WTC11 (cell line): ENCODE measurements around the gene BTBD9. TPM values are rescaled to one million over a fixed set of nuclear protein-coding genes. Genes with fewer than 3 reads are reported as not detected.

ENCODE experiments used
- ATAC-seq: fragments of 200-7000 bp; cut with Tn5 transposase; 2 replicates; pipeline ENCODE4 v1.10.0; 2021; ENCODE audit warnings: mild to moderate bottlenecking, moderate library complexity
- CTCF ChIA-PET: fragments of 300-600 bp; sonication (Branson Sonifier 250); formaldehyde crosslinking; loops from one replicate; lab custom pipeline; 2021; ENCODE audit warnings: antibody characterized with exemption; lab: Charles Lee
- POLR2A ChIA-PET: fragments of 350-600 bp; sonication (Branson Sonifier 250); formaldehyde crosslinking; loops from one replicate; lab custom pipeline; 2021; ENCODE audit warnings: antibody characterized with exemption; lab: Charles Lee
- DNase-seq: peaks from one replicate; pipeline ENCODE4 v3.0.0; 2021; ENCODE audit warnings: low spot score
- H3K27ac Mint-ChIP-seq: 2 replicates; pipeline ENCODE4 v1.8.0; 2021; ENCODE audit warnings: mixed read lengths
- H3K27me3 Mint-ChIP-seq: 2 replicates; pipeline ENCODE4 v1.8.0; 2021; ENCODE audit warnings: low read depth, mild to moderate bottlenecking, moderate library complexity, mixed read lengths
- H3K36me3 Mint-ChIP-seq: 2 replicates; pipeline ENCODE4 v1.8.0; 2021; ENCODE audit warnings: mixed read lengths
- H3K4me1 Mint-ChIP-seq: 2 replicates; pipeline ENCODE4 v1.8.0; 2022; ENCODE audit warnings: mixed read lengths
- H3K4me3 Mint-ChIP-seq: 2 replicates; pipeline ENCODE4 v1.8.0; 2021; ENCODE audit warnings: mild to moderate bottlenecking, moderate library complexity, mixed read lengths
- H3K9me3 Mint-ChIP-seq: 2 replicates; pipeline ENCODE4 v1.8.0; 2021; ENCODE audit warnings: mixed read lengths
- CBFB ChIP-seq: sonication (generic); formaldehyde crosslinking; IDR thresholded peaks from 2 replicates; pipeline ENCODE4 v1.8.1; 2022; ENCODE audit warnings: mild to moderate bottlenecking, low read depth, missing genetic modification reagents
- ETV6 ChIP-seq: sonication (generic); formaldehyde crosslinking; IDR thresholded peaks from 2 replicates; pipeline ENCODE4 v1.8.1; 2022; ENCODE audit warnings: mild to moderate bottlenecking, missing genetic modification reagents
- FOXK1 ChIP-seq: sonication (generic); formaldehyde crosslinking; IDR thresholded peaks from 2 replicates; pipeline ENCODE4 v1.8.0; 2022; ENCODE audit warnings: mild to moderate bottlenecking, moderate library complexity, missing genetic modification reagents
- IRF2 ChIP-seq: sonication (generic); formaldehyde crosslinking; IDR thresholded peaks from 2 replicates; pipeline ENCODE4 v1.8.0; 2022; ENCODE audit warnings: low read depth, missing genetic modification reagents, borderline replicate concordance
- NR2C2 ChIP-seq: sonication (generic); formaldehyde crosslinking; IDR thresholded peaks from 2 replicates; pipeline ENCODE4 v1.8.0; 2022; ENCODE audit warnings: mild to moderate bottlenecking, missing genetic modification reagents
- PRRX2 ChIP-seq: fragments of 250-450 bp; sonication (Bioruptor Pico); IDR thresholded peaks from 2 replicates; pipeline ENCODE4 v1.8.0; 2021; ENCODE audit warnings: mild to moderate bottlenecking
- TP53 ChIP-seq: sonication (generic); formaldehyde crosslinking; IDR thresholded peaks from 2 replicates; pipeline ENCODE4 v1.8.1; 2023; ENCODE audit warnings: mild to moderate bottlenecking, missing genetic modification reagents
- ZNF138 ChIP-seq: sonication (generic); formaldehyde crosslinking; conservative IDR thresholded peaks from 2 replicates; pipeline ENCODE4 v1.8.1; 2022; ENCODE audit warnings: mild to moderate bottlenecking, moderate library complexity, missing genetic modification reagents
- total RNA-seq: library from RNA; stranded (reverse); gene quantifications from 3 replicates; pipeline ENCODE4 v1.2.3, GENCODE V29; 2021
- TF ChIP-seq, protein P1 (sequence below): sonication (generic); formaldehyde crosslinking; IDR thresholded peaks from 2 replicates; pipeline ENCODE4 v1.8.1; 2022; ENCODE audit warnings: mild to moderate bottlenecking, missing genetic modification reagents, moderate library complexity, borderline replicate concordance
- TF ChIP-seq, protein P2 (sequence below): sonication (generic); formaldehyde crosslinking; IDR thresholded peaks from 2 replicates; pipeline ENCODE4 v1.8.1; 2023; ENCODE audit warnings: mild to moderate bottlenecking, missing genetic modification reagents, moderate library complexity
- TF ChIP-seq, protein P3 (sequence below): sonication (generic); formaldehyde crosslinking; IDR thresholded peaks from 2 replicates; pipeline ENCODE4 v1.8.0; 2023; ENCODE audit warnings: mild to moderate bottlenecking, missing genetic modification reagents
- TF ChIP-seq, protein P4 (sequence below): sonication (generic); formaldehyde crosslinking; IDR thresholded peaks from 2 replicates; pipeline ENCODE4 v1.8.1; 2022; ENCODE audit warnings: low read depth, missing genetic modification reagents, borderline replicate concordance
- TF ChIP-seq, protein P5 (sequence below): fragments of 200-600 bp; IDR thresholded peaks from 2 replicates; pipeline ENCODE4 v1.8.0; 2022; ENCODE audit warnings: antibody characterized with exemption
- TF ChIP-seq, protein P6 (sequence below): sonication (generic); formaldehyde crosslinking; IDR thresholded peaks from 2 replicates; pipeline ENCODE4 v1.8.1; 2023; ENCODE audit warnings: mild to moderate bottlenecking, missing genetic modification reagents
- TF ChIP-seq, protein P7 (sequence below): fragments of 250-450 bp; sonication (Bioruptor Pico); IDR thresholded peaks from 2 replicates; pipeline ENCODE4 v1.9.0; 2021; ENCODE audit warnings: mild to moderate bottlenecking
- TF ChIP-seq, protein P8 (sequence below): fragments of 250-450 bp; sonication (Bioruptor Pico); IDR thresholded peaks from 2 replicates; pipeline ENCODE4 v1.9.0; 2021; ENCODE audit warnings: mild to moderate bottlenecking, borderline replicate concordance

The BTBD9 gene
- total RNA-seq, 1 experiment from 2014 or later, result 4.2 TPM

DNA sequence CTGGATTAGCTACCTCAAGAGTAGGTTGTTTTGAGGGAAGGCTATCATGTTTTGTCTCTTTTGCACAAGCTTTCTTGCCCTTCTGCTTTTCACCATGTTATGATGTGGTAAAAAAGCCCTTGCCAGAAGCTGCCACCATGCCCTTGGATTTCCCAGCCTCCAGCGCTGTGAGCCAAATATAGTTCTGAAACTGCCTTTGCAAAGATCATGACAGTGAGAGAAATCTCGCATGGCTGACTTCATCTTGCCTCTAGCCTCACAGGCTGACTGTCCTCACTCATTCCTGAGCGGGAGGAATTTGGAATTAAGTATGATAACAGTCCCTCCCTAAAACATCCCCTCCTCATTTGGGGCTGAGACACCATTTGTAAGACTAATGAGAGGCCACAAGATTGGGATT is 207.7 kb downstream of the BTBD9 start (continued):
- TF ChIP-seq, protein P1, sequence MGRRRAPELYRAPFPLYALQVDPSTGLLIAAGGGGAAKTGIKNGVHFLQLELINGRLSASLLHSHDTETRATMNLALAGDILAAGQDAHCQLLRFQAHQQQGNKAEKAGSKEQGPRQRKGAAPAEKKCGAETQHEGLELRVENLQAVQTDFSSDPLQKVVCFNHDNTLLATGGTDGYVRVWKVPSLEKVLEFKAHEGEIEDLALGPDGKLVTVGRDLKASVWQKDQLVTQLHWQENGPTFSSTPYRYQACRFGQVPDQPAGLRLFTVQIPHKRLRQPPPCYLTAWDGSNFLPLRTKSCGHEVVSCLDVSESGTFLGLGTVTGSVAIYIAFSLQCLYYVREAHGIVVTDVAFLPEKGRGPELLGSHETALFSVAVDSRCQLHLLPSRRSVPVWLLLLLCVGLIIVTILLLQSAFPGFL (CRISPR knock-in tag), result no peak
- TF ChIP-seq, protein P2, sequence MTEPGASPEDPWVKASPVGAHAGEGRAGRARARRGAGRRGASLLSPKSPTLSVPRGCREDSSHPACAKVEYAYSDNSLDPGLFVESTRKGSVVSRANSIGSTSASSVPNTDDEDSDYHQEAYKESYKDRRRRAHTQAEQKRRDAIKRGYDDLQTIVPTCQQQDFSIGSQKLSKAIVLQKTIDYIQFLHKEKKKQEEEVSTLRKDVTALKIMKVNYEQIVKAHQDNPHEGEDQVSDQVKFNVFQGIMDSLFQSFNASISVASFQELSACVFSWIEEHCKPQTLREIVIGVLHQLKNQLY (CRISPR knock-in tag), result no peak
- TF ChIP-seq, protein P3, sequence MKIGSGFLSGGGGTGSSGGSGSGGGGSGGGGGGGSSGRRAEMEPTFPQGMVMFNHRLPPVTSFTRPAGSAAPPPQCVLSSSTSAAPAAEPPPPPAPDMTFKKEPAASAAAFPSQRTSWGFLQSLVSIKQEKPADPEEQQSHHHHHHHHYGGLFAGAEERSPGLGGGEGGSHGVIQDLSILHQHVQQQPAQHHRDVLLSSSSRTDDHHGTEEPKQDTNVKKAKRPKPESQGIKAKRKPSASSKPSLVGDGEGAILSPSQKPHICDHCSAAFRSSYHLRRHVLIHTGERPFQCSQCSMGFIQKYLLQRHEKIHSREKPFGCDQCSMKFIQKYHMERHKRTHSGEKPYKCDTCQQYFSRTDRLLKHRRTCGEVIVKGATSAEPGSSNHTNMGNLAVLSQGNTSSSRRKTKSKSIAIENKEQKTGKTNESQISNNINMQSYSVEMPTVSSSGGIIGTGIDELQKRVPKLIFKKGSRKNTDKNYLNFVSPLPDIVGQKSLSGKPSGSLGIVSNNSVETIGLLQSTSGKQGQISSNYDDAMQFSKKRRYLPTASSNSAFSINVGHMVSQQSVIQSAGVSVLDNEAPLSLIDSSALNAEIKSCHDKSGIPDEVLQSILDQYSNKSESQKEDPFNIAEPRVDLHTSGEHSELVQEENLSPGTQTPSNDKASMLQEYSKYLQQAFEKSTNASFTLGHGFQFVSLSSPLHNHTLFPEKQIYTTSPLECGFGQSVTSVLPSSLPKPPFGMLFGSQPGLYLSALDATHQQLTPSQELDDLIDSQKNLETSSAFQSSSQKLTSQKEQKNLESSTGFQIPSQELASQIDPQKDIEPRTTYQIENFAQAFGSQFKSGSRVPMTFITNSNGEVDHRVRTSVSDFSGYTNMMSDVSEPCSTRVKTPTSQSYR (CRISPR knock-in tag), result no peak
- no peak for TF ChIP-seq NR2C2
- TF ChIP-seq, protein P4, sequence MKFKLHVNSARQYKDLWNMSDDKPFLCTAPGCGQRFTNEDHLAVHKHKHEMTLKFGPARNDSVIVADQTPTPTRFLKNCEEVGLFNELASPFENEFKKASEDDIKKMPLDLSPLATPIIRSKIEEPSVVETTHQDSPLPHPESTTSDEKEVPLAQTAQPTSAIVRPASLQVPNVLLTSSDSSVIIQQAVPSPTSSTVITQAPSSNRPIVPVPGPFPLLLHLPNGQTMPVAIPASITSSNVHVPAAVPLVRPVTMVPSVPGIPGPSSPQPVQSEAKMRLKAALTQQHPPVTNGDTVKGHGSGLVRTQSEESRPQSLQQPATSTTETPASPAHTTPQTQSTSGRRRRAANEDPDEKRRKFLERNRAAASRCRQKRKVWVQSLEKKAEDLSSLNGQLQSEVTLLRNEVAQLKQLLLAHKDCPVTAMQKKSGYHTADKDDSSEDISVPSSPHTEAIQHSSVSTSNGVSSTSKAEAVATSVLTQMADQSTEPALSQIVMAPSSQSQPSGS (CRISPR knock-in tag), result no peak

DNA sequence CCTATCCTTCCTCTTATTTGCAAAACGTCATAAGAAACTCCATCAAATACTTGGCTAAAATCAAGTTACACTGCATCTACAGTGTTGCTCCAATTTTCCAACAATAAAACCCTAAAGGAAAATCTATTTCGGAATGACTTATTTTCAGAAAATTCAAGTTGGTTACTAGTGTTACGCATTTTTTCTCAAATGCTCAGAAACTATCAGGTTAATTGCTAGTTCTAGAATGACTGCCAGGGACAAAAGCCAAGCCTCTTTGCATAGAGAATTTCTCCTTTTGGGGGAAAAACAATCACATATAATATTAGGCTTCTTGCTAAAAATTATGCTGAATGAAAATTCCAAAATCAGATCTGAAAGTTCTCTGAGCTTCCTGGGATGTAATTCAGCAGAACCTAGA is 210.2 kb downstream of the BTBD9 start:
- Mint-ChIP-seq H3K4me1 (peaks cover 53% of the 10 kb centered on the region), H3K27ac (no peak overlapping the region)
- no peak for TF ChIP-seq PRRX2 (CRISPR knock-in tag)
- TF ChIP-seq, protein P1 (CRISPR knock-in tag), result no peak
- TF ChIP-seq, protein P5, sequence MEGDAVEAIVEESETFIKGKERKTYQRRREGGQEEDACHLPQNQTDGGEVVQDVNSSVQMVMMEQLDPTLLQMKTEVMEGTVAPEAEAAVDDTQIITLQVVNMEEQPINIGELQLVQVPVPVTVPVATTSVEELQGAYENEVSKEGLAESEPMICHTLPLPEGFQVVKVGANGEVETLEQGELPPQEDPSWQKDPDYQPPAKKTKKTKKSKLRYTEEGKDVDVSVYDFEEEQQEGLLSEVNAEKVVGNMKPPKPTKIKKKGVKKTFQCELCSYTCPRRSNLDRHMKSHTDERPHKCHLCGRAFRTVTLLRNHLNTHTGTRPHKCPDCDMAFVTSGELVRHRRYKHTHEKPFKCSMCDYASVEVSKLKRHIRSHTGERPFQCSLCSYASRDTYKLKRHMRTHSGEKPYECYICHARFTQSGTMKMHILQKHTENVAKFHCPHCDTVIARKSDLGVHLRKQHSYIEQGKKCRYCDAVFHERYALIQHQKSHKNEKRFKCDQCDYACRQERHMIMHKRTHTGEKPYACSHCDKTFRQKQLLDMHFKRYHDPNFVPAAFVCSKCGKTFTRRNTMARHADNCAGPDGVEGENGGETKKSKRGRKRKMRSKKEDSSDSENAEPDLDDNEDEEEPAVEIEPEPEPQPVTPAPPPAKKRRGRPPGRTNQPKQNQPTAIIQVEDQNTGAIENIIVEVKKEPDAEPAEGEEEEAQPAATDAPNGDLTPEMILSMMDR, result no peak
- TF ChIP-seq TP53 (CRISPR knock-in tag), result no peak
- TF ChIP-seq, all 79 proteins: peak for 0
- Mint-ChIP-seq H3K4me3 (no peak overlapping the region), H3K9me3 (peaks cover 20% of the 10 kb centered on the region), H3K27me3 (peaks cover 8% of the 10 kb centered on the region), H3K36me3 (peaks cover 7% of the 10 kb centered on the region)
- CTCF ChIA-PET, result no interaction called here
- no peak for ATAC-seq
- DNase-seq, result no peak
- POLR2A ChIA-PET, result no interaction called here

DNA sequence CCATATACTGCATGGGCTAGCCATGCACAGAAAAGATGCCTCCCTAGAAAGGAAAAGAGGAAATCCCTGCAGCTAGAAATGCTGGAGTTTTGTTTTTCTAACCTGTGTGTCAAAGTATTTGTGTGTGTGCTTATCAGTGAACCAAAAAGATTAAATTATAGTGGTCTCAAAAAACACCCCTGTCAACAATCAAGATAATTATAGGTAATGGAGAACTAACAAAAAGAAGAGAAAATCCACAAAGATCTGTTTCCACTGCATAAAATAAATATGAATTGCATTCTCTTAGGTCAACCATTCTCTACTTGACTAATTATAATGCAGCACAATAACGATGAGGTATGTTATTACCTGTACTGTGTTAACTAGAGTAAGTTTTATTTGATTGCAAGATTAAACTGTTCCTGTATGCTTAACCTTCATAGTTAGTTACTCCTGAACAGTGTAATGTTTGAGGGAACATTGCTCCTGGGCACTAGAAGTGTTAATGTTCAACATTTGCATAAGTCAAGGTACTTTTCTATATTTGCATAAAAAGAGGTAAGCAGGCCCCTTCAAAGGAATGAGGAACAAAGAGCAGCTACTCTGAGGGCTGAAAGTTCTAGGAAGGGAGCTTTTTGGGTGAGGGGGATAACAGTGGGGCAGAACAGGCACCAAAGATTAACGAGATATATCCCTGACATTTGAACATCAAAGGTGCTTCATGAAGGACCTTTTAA is 212.1 kb downstream of the BTBD9 start:
- Mint-ChIP-seq H3K27ac (no peak overlapping the region), H3K27me3 (peaks cover 8% of the 10 kb centered on the region), H3K36me3 (peaks cover 7% of the 10 kb centered on the region), H3K9me3 (peaks cover 18% of the 10 kb centered on the region), H3K4me1 (peaks cover 38% of the 10 kb centered on the region), H3K4me3 (peak overlapping the region; percentile 29)
- POLR2A ChIA-PET, result no interaction called here
- CTCF ChIA-PET, result no interaction called here
- ATAC-seq (peak; percentile 75), DNase-seq (no peak)
- TF ChIP-seq, protein P6, sequence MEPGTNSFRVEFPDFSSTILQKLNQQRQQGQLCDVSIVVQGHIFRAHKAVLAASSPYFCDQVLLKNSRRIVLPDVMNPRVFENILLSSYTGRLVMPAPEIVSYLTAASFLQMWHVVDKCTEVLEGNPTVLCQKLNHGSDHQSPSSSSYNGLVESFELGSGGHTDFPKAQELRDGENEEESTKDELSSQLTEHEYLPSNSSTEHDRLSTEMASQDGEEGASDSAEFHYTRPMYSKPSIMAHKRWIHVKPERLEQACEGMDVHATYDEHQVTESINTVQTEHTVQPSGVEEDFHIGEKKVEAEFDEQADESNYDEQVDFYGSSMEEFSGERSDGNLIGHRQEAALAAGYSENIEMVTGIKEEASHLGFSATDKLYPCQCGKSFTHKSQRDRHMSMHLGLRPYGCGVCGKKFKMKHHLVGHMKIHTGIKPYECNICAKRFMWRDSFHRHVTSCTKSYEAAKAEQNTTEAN (CRISPR knock-in tag), result no peak
- TF ChIP-seq CBFB (CRISPR knock-in tag) (no peak), ETV6 (CRISPR knock-in tag) (no peak), ZNF138 (CRISPR knock-in tag) (no peak), IRF2 (CRISPR knock-in tag) (no peak), FOXK1 (CRISPR knock-in tag) (no peak)
- TF ChIP-seq, protein P7, sequence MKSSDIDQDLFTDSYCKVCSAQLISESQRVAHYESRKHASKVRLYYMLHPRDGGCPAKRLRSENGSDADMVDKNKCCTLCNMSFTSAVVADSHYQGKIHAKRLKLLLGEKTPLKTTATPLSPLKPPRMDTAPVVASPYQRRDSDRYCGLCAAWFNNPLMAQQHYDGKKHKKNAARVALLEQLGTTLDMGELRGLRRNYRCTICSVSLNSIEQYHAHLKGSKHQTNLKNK (CRISPR knock-in tag), result no peak
- TF ChIP-seq, protein P8, sequence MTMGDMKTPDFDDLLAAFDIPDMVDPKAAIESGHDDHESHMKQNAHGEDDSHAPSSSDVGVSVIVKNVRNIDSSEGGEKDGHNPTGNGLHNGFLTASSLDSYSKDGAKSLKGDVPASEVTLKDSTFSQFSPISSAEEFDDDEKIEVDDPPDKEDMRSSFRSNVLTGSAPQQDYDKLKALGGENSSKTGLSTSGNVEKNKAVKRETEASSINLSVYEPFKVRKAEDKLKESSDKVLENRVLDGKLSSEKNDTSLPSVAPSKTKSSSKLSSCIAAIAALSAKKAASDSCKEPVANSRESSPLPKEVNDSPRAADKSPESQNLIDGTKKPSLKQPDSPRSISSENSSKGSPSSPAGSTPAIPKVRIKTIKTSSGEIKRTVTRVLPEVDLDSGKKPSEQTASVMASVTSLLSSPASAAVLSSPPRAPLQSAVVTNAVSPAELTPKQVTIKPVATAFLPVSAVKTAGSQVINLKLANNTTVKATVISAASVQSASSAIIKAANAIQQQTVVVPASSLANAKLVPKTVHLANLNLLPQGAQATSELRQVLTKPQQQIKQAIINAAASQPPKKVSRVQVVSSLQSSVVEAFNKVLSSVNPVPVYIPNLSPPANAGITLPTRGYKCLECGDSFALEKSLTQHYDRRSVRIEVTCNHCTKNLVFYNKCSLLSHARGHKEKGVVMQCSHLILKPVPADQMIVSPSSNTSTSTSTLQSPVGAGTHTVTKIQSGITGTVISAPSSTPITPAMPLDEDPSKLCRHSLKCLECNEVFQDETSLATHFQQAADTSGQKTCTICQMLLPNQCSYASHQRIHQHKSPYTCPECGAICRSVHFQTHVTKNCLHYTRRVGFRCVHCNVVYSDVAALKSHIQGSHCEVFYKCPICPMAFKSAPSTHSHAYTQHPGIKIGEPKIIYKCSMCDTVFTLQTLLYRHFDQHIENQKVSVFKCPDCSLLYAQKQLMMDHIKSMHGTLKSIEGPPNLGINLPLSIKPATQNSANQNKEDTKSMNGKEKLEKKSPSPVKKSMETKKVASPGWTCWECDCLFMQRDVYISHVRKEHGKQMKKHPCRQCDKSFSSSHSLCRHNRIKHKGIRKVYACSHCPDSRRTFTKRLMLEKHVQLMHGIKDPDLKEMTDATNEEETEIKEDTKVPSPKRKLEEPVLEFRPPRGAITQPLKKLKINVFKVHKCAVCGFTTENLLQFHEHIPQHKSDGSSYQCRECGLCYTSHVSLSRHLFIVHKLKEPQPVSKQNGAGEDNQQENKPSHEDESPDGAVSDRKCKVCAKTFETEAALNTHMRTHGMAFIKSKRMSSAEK (CRISPR knock-in tag), result no peak
